ENCODE measurements around the gene FANCG. TPM values are rescaled to one million over a fixed set of nuclear protein-coding genes. Genes with fewer than 3 reads are reported as not detected.

Gene FANCG
- total RNA-seq, 1 donor from 2014 or later, result 68.7 TPM

GRCh38 chr9:35074791-35075190 lies 5.0 kb downstream of the FANCG start:
- peaks cover 29% of the 10 kb centered on the region for H3K4me1 Mint-ChIP-seq (ENCODE audit: low read depth)
- peaks cover 16% of the 10 kb centered on the region for H3K36me3 Mint-ChIP-seq (ENCODE audit: insufficient read depth)

GRCh38 chr9:35074141-35074540 lies 5.6 kb downstream of the FANCG start:
- Mint-ChIP-seq H3K27ac (peak overlapping the region; percentile 64), H3K4me1 (ENCODE audit: low read depth) (peaks cover 34% of the 10 kb centered on the region), H3K9me3 (ENCODE audit: low read depth) (no peaks in the 10 kb centered on the region), H3K27me3 (no peaks in the 10 kb centered on the region), H3K4me3 (ENCODE audit: low read depth) (no peak overlapping the region), H3K36me3 (ENCODE audit: insufficient read depth) (peaks cover 16% of the 10 kb centered on the region)
- no peak for DNase-seq (ENCODE audit: low spot score, unreplicated experiment)
- TF ChIP-seq CTCF (IDR thresholded peaks at IDR 0.05; ENCODE audit: unreplicated experiment), result no peak

More at GRCh38 chr9:35074791-35075190, 5.0 kb downstream of the FANCG start:
- no peak for TF ChIP-seq CTCF (IDR thresholded peaks at IDR 0.05; ENCODE audit: unreplicated experiment)
- Mint-ChIP-seq H3K4me3 (ENCODE audit: low read depth) (no peak overlapping the region), H3K27ac (no peak overlapping the region), H3K9me3 (ENCODE audit: low read depth) (no peaks in the 10 kb centered on the region), H3K27me3 (no peaks in the 10 kb centered on the region)
- no peak for DNase-seq (ENCODE audit: low spot score, unreplicated experiment)

GRCh38 chr9:35073279-35073612 lies 6.5 kb downstream of the FANCG start:
- Mint-ChIP-seq H3K4me1 (ENCODE audit: low read depth) (peaks cover 33% of the 10 kb centered on the region), H3K27ac (peak overlapping the region; percentile 99), H3K9me3 (ENCODE audit: low read depth) (no peaks in the 10 kb centered on the region), H3K36me3 (ENCODE audit: insufficient read depth) (peaks cover 16% of the 10 kb centered on the region), H3K27me3 (no peaks in the 10 kb centered on the region), H3K4me3 (ENCODE audit: low read depth) (peak overlapping the region; percentile 93)
- no peak for TF ChIP-seq CTCF (IDR thresholded peaks at IDR 0.05; ENCODE audit: unreplicated experiment)
- DNase-seq (ENCODE audit: low spot score, unreplicated experiment), result no peak

GRCh38 chr9:35072461-35073278 lies 7.1 kb downstream of the FANCG start, which contains the start of gene VCP:
Gene VCP (minus strand): TSS chr9:35072625. CDS start chr9:35072353, 272 bp downstream.
- peak; percentile 97 for DNase-seq (ENCODE audit: low spot score, unreplicated experiment)
- H3K4me1 Mint-ChIP-seq (ENCODE audit: low read depth), result peaks cover 30% of the 10 kb centered on the region
- peak within 1 kb of the TSS; percentile 99 for H3K27ac Mint-ChIP-seq
- H3K4me3 Mint-ChIP-seq (ENCODE audit: low read depth), result peak within 1 kb of the TSS; percentile 93
- H3K9me3 Mint-ChIP-seq (ENCODE audit: low read depth), result no peaks in the 10 kb centered on the region
- H3K27me3 Mint-ChIP-seq, result no peaks in the 10 kb centered on the region
- H3K36me3 Mint-ChIP-seq (ENCODE audit: insufficient read depth), result peaks cover 20% of the 10 kb centered on the region
- no peak for TF ChIP-seq CTCF (IDR thresholded peaks at IDR 0.05; ENCODE audit: unreplicated experiment)

GRCh38 chr9:35071814-35072460 lies 7.8 kb downstream of the FANCG start:
- DNase-seq (ENCODE audit: low spot score, unreplicated experiment), result peak; percentile 78
- Mint-ChIP-seq H3K27ac (peak overlapping the region; percentile 99), H3K36me3 (ENCODE audit: insufficient read depth) (peaks cover 25% of the 10 kb centered on the region), H3K9me3 (ENCODE audit: low read depth) (no peaks in the 10 kb centered on the region), H3K4me1 (ENCODE audit: low read depth) (peaks cover 29% of the 10 kb centered on the region), H3K4me3 (ENCODE audit: low read depth) (peak overlapping the region; percentile 93), H3K27me3 (no peaks in the 10 kb centered on the region)
- peak; percentile 56 for TF ChIP-seq CTCF (IDR thresholded peaks at IDR 0.05; ENCODE audit: unreplicated experiment)

Data from progenitor cell of endocrine pancreas (in vitro differentiated cells).